HCT116 (cell line): ENCODE data around the gene FADS1. TPM values are rescaled to one million over a fixed set of nuclear protein-coding genes. Genes with fewer than 3 reads are reported as not detected.

ENCODE experiments used
- ATF3 ChIP-seq: IDR thresholded peaks from 2 replicates; pipeline ENCODE4 v1.6.1; 2012
- CBX3 ChIP-seq: IDR thresholded peaks from 2 replicates; pipeline ENCODE4 v1.6.1; 2012; ENCODE audit warnings: low read depth
- CEBPB ChIP-seq: IDR thresholded peaks from 2 replicates; pipeline ENCODE4 v1.6.1; 2012; ENCODE audit warnings: low read depth
- ELF1 ChIP-seq: IDR thresholded peaks from 2 replicates; pipeline ENCODE4 v1.6.1; 2012; ENCODE audit warnings: low read depth, borderline replicate concordance
- EZH2phosphoT487 ChIP-seq: fragments of 200-600 bp; IDR thresholded peaks from 2 replicates; pipeline ENCODE4 v1.6.1; 2018; ENCODE audit warnings: antibody characterized with exemption, borderline replicate concordance
- MAX ChIP-seq: IDR thresholded peaks from 2 replicates; pipeline ENCODE4 v1.6.1; 2012
- POLR2AphosphoS5 ChIP-seq: IDR thresholded peaks from 2 replicates; pipeline ENCODE4 v1.6.1; 2011; ENCODE audit warnings: mild to moderate bottlenecking, low read depth, low read length, moderate library complexity
- RAD21 ChIP-seq: IDR thresholded peaks from 2 replicates; pipeline ENCODE4 v1.6.1; 2012; ENCODE audit warnings: low read depth, mild to moderate bottlenecking
- SRF ChIP-seq: IDR thresholded peaks from 2 replicates; pipeline ENCODE4 v1.6.1; 2012; ENCODE audit warnings: low read depth
- TCF7L2 ChIP-seq: IDR thresholded peaks from 2 replicates; pipeline ENCODE4 v1.7.0; 2011; ENCODE audit warnings: borderline replicate concordance, inconsistent platforms; ENCODE audit not compliant: insufficient read depth, insufficient read length; ENCODE audit errors: extremely low read depth
- YY1 ChIP-seq: IDR thresholded peaks from 2 replicates; pipeline ENCODE4 v1.6.1; 2011; ENCODE audit warnings: low read length, low read depth, moderate library complexity, mild to moderate bottlenecking; ENCODE audit not compliant: insufficient replicate concordance; ENCODE audit errors: extremely low read depth
- ZBTB33 ChIP-seq: IDR thresholded peaks from 2 replicates; pipeline ENCODE4 v1.6.1; 2011; ENCODE audit warnings: mild to moderate bottlenecking, low read length, moderate library complexity; ENCODE audit not compliant: insufficient replicate concordance; ENCODE audit errors: extremely low read depth
- ZNF274 ChIP-seq: fragments of 200-500 bp; sonication (Bioruptor generic); IDR thresholded peaks from 2 replicates; pipeline ENCODE4 v1.6.1; 2014; ENCODE audit warnings: mild to moderate bottlenecking, low read depth, low read length, inconsistent platforms
- total RNA-seq: library from RNA; stranded (reverse); gene quantifications from one replicate; pipeline ENCODE4 v1.2.1, GENCODE V29; 2021; ENCODE audit not compliant: unreplicated experiment

FADS1 gene
- total RNA-seq, 1 experiment from 2014 or later = 56.6 TPM

- TF ChIP-seq EZH2phosphoT487 (no peak), SRF (no peak), ELF1 (peak; percentile 55; the same call in 1 of the 2 replicates), TCF7L2 (no peak), RAD21 (no peak), ZNF274 (no peak), CBX3 (0 out of 2 replicates have a peak, but pooled peaks have one; percentile 31), MAX (peak; percentile 95), CEBPB (no peak), ZBTB33 (no peak), YY1 (peak; percentile 61), POLR2AphosphoS5 (peak; percentile 87), ATF3 (no peak)
Measured at GRCh38 chr11:61792310-61793082, 24.3 kb downstream of the FADS1 start, which contains the start of the genes FEN1 and TMEM258 (continued).
